Activated CD4-positive, alpha-beta T cell treated with anti-CD3 and anti-CD28 coated beads, Interleukin-2, amount 50 U/mL, for 24 hours (primary cell): Measurements from ENCODE around the gene DCLK3.

Source experiments
- DNase-seq, 2 donors: peaks; one replicate each; pipeline ENCODE4 v3.0.0-alpha.2; 2020; ENCODE audit warnings: low read depth in 1 of 2, low spot score in 1 of 2

DCLK3 gene

GRCh38 chr3:36763850-36764703, at the start of gene DCLK3:
Gene DCLK3 (minus strand): TSS chr3:36764553. CDS start chr3:36764263, 290 bp downstream.
- DNase-seq, result no peak

GRCh38 chr3:36813305-36813704, 49.0 kb upstream of the DCLK3 start:
- no peak for DNase-seq

- no peak for DNase-seq
These were observed 47.9 kb upstream of the DCLK3 start for GRCh38 chr3:36812240-36812639.

- no peak for DNase-seq
These were observed 47.4 kb upstream of the DCLK3 start for GRCh38 chr3:36811768-36812167.

GRCh38 chr3:36804295-36805055, 40.1 kb upstream of the DCLK3 start:
- no peak for DNase-seq

GRCh38 chr3:36803091-36803791, 38.9 kb upstream of the DCLK3 start:
- no peak for DNase-seq

GRCh38 chr3:36800533-36801116, 36.3 kb upstream of the DCLK3 start:
- no peak for DNase-seq

- no peak for DNase-seq
These were observed 32.5 kb upstream of the DCLK3 start for GRCh38 chr3:36796881-36797280.

GRCh38 chr3:36796161-36796560, 31.8 kb upstream of the DCLK3 start:
- no peak for DNase-seq

GRCh38 chr3:36795622-36796021, 31.3 kb upstream of the DCLK3 start:
- no peak for DNase-seq

- DNase-seq, result no peak
These were observed 28.0 kb upstream of the DCLK3 start for GRCh38 chr3:36792342-36792741.

GRCh38 chr3:36790765-36791164, 26.4 kb upstream of the DCLK3 start:
- no peak for DNase-seq

GRCh38 chr3:36786921-36787890, 22.9 kb upstream of the DCLK3 start:
- DNase-seq, result no peak

GRCh38 chr3:36784138-36784635, 19.8 kb upstream of the DCLK3 start:
- no peak for DNase-seq

GRCh38 chr3:36777424-36778218, 13.3 kb upstream of the DCLK3 start:
- no peak for DNase-seq

GRCh38 chr3:36776436-36776835, 12.1 kb upstream of the DCLK3 start:
- DNase-seq, result no peak

- no peak for DNase-seq
These were observed 9.7 kb upstream of the DCLK3 start for GRCh38 chr3:36774052-36774451.

- DNase-seq, result no peak
These were observed 7.6 kb upstream of the DCLK3 start for GRCh38 chr3:36771931-36772330.

- no peak for DNase-seq
These were observed 5.6 kb upstream of the DCLK3 start for GRCh38 chr3:36769926-36770325.
